ENCODE measurements around the gene TLN1. TPM values are rescaled to one million over a fixed set of nuclear protein-coding genes. Genes with fewer than 3 reads are reported as not detected.

The TLN1 gene
- total RNA-seq, 3 donors from 2014 or later (not counting 1 experiment from before 2014, with no cell fraction given) = 509 to 552 (median 528) TPM

- peak; percentile 64 to 79 (median 69) for ATAC-seq
- Histone ChIP-seq H3K36me3 (ENCODE audit: control insufficient read depth, insufficient read depth, low read length) (peaks cover 13% of the 10 kb centered on the region), H3K9me3 (ENCODE audit: control insufficient read depth, insufficient read depth, low read length) (no peaks in the 10 kb centered on the region), H3K4me1 (ENCODE audit: control insufficient read depth, insufficient read depth, low read length) (peaks cover 57% of the 10 kb centered on the region), H3K4me3 (ENCODE audit: low read length) (peak within 1 kb of the TSS; percentile 58), H3K27ac (ENCODE audit: low read length) (peak within 1 kb of the TSS; percentile 64), H3K27me3 (ENCODE audit: control insufficient read depth, insufficient read depth, low read length) (no peaks in the 10 kb centered on the region)
- Mint-ChIP-seq H3K4me3 (peak within 1 kb of the TSS; percentile 91), H3K36me3 (no peaks in the 10 kb centered on the region), H3K27ac (peak within 1 kb of the TSS; percentile 94 to 95), H3K9me3 (no peaks in the 10 kb centered on the region), H3K27me3 (ENCODE audit: low read depth in 2 of 2) (no peaks in the 10 kb centered on the region), H3K4me1 (peaks cover 43 to 57% of the 10 kb centered on the region in 2 donors)
- TF ChIP-seq CTCF (IDR thresholded peaks at IDR 0.05) = no peak
- peak; percentile 62 to 81 for DNase-seq
- WGBS (ENCODE audit: insufficient coverage) = 10% methylated on average over 58 of the region's 58 CpGs
- intact Hi-C loops (cut with micrococcal nuclease) = no loop called here
These were observed 67.2 kb downstream of the TLN1 start, which contains the start of gene ARHGEF39 for GRCh38 chr9:35664531-35665470. Gene ARHGEF39 (minus strand): TSS chr9:35665195. CDS start chr9:35665169, 26 bp downstream.

GRCh38 chr9:35662437-35662836, 69.6 kb downstream of the TLN1 start:
- peak overlapping the region; percentile 83 for H3K4me3 Mint-ChIP-seq
- Histone ChIP-seq H3K36me3 (ENCODE audit: control insufficient read depth, insufficient read depth, low read length) (peaks cover 13% of the 10 kb centered on the region), H3K27ac (ENCODE audit: low read length) (peak overlapping the region; percentile 82), H3K27me3 (ENCODE audit: control insufficient read depth, insufficient read depth, low read length) (no peaks in the 10 kb centered on the region), H3K9me3 (ENCODE audit: control insufficient read depth, insufficient read depth, low read length) (no peaks in the 10 kb centered on the region), H3K4me1 (ENCODE audit: control insufficient read depth, insufficient read depth, low read length) (peaks cover 74% of the 10 kb centered on the region), H3K4me3 (ENCODE audit: low read length) (no peak overlapping the region)
- intact Hi-C loops (cut with micrococcal nuclease) = no loop called here
- no peaks in the 10 kb centered on the region for H3K9me3 Mint-ChIP-seq
- TF ChIP-seq CTCF (IDR thresholded peaks at IDR 0.05) = no peak
- peaks cover 62 to 80% of the 10 kb centered on the region in 2 donors for H3K4me1 Mint-ChIP-seq
- ATAC-seq = no peak
- peak overlapping the region; percentile 94 to 95 for H3K27ac Mint-ChIP-seq
- peaks cover 3 to 8% of the 10 kb centered on the region in 2 donors for H3K27me3 Mint-ChIP-seq (ENCODE audit: low read depth in 2 of 2)
- H3K36me3 Mint-ChIP-seq = peaks cover 6% of the 10 kb centered on the region
- DNase-seq = no peak
- WGBS (ENCODE audit: insufficient coverage) = 84% methylated on average over 7 of the region's 7 CpGs

GRCh38 chr9:35661756-35662350, 70.1 kb downstream of the TLN1 start:
- no peak overlapping the region for H3K4me3 ChIP-seq (ENCODE audit: low read length)
- Mint-ChIP-seq H3K4me3 (peak overlapping the region; percentile 83), H3K4me1 (peaks cover 68 to 86% of the 10 kb centered on the region in 2 donors), H3K36me3 (peaks cover 6% of the 10 kb centered on the region), H3K27ac (peak overlapping the region; percentile 94 to 95), H3K9me3 (no peaks in the 10 kb centered on the region), H3K27me3 (ENCODE audit: low read depth in 2 of 2) (peaks cover 3 to 8% of the 10 kb centered on the region in 2 donors)
- peaks cover 13% of the 10 kb centered on the region for H3K36me3 ChIP-seq (ENCODE audit: control insufficient read depth, insufficient read depth, low read length)
- WGBS (ENCODE audit: insufficient coverage) = 38% methylated on average over 3 of the region's 3 CpGs
- H3K27me3 ChIP-seq (ENCODE audit: control insufficient read depth, insufficient read depth, low read length) = no peaks in the 10 kb centered on the region
- peaks cover 80% of the 10 kb centered on the region for H3K4me1 ChIP-seq (ENCODE audit: control insufficient read depth, insufficient read depth, low read length)
- H3K9me3 ChIP-seq (ENCODE audit: control insufficient read depth, insufficient read depth, low read length) = no peaks in the 10 kb centered on the region
- ATAC-seq = peak in 1 of 3 donors; percentile 8
- intact Hi-C loops (cut with micrococcal nuclease) = no loop called here
- no peak for TF ChIP-seq CTCF (IDR thresholded peaks at IDR 0.05)
- peak in 1 of 2 donors; percentile 77 for DNase-seq
- H3K27ac ChIP-seq (ENCODE audit: low read length) = peak overlapping the region; percentile 82

All from natural killer cell (primary cell).